ENCODE data around the gene NUDT9.
"Not testable (repeated sequence)": the region's sequence is repeated elsewhere in the genome, so short reads cannot be mapped to it uniquely, and the experiment has no call there.

The NUDT9 gene

DNA sequence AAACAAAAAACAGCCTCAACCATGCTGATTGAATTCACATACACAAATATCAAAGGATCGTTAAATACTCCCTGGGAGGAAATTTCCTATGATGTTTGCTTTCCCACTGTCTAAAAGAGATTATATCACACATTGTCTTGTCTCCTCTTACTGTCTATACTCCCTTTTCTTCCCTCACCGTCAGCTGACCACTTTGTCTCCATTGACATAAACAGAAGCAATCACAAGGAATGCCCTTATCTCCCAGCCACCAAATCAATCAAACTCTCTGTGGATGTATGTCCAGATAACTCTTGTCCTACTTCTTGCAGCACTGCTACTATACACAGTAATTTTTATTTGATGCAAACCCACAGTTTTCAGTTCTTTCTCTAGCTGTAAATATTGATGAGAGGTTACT lies 12.2 kb upstream of the NUDT9 start:
- no peak for DNase-seq

DNA sequence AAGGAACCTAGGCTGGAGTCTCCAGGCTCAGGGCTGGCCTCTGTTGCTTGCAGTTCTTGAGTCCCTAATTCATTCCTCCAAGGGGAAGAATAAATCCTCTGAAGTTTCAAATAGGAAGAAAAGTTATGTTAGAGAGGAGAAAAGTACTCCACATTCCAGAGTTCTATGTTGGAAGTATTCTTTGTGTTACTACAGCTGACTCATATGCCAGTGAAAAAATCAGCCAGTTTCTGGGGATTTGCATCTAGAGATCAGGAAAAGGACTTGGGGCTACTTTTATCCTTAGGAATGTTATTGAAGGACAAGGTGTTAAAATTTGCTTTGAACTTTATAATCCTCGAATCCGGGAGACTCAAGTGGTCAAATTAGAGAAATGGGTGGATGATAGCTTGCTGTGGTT lies 11.7 kb upstream of the NUDT9 start:
- DNase-seq, result no peak

DNA sequence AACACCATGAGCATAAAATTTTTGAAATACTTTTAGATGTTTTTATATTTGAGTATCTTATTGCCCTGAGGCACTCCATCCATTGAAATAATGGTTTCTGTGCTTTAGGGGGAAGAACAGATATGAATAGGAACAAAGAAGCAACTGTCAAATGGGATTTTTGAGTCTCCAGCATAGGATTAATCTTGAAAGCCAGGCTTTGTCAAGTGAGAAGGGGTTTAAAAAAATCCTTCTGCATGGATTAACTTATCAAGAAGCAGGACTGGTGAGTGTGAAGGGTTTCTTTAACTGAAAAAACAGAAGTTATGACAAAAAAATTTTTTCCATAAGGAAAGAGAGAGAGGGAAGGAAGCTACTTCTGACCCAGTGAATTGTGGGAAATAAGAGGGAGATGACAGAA lies 7.6 kb upstream of the NUDT9 start:
- no peak for DNase-seq

DNA sequence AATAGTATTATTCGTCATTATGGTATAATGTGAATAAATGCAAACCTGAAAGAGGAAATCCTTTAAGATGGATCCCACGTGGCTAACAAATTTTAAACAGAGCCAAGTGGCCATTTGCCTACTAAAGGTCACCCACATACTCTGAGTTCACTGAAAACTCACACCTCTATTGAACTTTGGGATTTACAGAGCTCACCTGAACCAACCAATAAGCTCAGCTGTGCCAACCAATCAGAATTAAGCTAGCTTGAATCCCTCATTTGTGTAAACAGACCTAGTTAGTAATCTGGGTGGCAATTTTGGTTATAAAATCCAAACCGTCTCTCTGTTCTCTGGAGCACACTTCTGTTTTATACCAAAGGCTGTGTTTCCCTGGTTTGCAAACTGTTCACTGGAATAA lies 5.4 kb upstream of the NUDT9 start:
- no peak for DNase-seq

DNA sequence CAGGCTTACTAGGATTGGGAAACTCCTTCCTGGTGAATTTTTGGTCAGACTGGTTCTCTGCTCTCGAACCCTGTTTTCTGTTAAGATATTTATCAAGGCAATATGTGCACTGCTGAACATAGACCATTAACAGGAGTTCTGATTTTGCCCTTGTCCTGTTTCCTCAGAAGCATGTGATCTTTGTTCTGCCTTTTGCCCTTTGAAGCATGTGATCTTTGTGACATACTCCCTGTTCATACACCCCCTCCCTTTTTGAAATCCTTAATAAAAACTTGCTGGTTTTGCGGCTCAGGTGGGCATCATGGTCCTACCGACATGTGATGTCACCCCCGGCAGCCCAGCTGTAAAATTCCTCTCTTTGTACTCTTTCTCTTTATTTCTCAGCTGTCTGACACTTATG lies 4.0 kb upstream of the NUDT9 start:
- not testable (repeated sequence) for DNase-seq

DNA sequence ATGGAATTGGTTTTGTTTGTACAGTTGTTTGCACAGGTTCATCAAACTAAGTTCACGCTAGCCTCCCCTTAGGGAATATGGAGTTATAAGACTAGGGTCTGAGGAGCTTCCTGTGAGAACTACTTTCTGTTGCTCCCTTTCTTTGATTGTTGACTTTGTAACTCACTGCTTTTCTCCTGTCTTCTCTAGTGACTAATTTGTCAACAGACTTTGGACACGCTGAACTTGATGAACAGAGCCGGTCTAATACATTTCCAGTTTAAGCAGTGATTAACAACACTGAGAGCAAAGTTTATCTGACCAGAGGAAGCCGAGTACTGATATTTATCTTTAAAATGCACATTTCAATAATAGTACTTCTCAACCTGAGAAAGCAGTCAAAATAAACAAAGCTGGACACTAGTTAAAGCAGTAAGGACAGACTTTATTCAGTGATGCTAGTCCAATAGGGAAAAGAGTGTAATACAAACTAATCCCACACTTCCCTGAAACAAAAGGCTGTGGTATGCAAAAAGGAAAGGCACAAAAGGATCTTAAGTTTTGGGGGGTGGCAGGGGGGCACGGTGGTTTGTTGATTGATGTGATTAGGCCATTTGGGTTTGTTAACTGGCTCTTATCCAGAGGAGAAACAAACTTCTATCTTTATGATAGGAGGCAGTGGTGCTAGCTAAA lies 2.7 kb upstream of the NUDT9 start:
- no peak for DNase-seq

DNA sequence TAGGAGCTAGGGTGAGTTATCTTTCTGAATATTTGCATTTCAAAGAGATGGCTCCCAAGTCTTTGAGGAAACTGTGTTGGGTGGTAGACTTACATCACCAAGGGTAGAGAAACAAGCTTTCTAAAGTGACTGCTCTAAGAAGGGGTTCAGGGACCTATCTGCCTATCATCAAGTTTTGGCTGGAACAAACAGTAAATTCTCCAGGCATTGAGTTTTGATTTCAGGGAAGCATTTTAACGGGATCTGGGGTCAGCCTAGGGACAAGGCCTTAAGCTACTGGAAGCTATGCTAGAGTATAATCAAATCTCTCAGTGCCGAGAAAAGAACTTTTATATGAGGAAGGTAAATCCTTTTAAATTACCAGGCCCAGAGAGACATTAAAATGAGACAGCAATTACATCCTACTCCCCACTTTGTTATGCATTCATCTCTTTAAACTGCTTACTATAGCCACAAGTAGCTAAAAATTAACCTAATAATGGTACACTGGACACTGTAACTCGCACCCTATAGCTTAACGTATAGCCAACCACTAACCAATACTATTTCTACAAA lies 2.0 kb upstream of the NUDT9 start:
- no peak for DNase-seq

DNA sequence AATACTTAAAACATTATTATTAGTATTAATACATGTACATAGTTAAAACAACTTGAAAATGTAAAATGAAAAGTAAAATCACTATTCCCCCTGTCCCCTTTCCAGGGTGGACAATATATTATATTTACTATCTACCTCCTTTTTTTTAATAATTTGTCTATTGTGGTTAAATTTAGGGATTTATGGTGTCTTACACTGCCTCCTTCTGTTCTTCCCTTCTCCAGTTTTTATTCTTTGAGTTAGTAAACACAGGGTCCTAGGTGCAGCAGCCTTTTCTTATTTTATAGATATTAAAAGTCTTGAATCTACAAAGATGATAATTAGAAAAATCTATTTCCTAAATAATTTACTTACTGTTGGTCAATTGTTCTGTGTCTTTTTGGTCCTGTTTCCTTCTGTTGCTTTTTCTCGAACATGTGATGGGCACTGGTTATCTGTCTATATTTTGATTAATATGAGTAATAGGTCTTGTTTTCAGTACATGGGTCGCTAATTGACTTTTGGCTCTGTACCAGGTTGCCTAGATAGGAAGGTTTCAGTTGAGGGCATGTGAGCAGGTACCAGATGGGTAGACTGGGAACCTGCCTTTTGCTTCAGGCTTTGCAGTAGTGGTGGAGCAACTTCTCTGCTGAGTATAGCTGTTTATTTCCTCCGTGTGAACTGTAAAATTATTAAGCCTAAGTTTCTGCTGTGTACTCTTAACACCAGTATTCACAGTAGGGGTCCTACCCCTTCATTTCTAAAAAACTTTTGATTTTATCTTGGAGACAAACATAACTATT lies 1.1 kb downstream of the NUDT9 start:
- DNase-seq, result no peak

DNA sequence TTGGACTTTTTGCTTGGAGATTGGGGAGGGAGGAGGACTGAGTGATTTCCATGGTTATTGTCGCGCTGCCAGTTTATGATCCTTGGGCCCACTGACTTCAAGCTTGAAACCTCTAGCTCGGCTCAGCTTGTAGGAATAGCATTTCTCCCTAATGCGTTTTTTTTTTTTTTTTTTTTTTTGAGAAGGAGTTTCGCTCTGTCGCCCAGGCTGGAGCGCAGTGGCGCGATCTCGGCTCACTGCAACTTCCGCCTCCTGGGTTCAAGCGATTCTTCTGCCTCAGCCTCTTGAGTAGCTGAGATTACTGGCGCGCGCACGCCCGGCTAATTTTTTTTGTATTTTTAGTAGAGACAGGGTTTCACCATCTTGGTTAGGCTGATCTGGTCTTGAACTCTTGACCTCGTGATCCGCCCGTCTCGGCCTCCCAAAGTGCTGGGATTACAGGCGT lies 1.7 kb downstream of the NUDT9 start:
- DNase-seq, result not testable (repeated sequence)

DNA sequence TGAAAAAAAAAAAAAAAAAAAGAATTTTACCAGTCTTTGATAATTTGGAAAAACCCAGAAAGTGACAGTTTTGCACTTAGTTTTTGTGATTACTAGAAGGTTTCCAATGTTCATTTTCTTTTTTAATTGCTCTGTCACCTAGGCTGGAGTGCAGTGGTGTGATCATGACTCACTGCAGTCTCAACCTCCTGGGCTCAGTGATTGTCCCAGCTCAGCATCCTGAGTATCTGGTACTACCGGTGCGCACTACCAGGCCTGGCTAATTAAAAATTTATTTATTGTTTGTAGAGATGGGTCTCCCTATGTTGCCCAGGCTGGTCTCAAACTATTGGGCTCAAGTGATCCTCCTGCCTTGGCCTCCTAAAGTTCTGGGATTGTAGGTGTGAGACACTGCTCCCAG lies 3.3 kb downstream of the NUDT9 start:
- no peak for DNase-seq

DNA sequence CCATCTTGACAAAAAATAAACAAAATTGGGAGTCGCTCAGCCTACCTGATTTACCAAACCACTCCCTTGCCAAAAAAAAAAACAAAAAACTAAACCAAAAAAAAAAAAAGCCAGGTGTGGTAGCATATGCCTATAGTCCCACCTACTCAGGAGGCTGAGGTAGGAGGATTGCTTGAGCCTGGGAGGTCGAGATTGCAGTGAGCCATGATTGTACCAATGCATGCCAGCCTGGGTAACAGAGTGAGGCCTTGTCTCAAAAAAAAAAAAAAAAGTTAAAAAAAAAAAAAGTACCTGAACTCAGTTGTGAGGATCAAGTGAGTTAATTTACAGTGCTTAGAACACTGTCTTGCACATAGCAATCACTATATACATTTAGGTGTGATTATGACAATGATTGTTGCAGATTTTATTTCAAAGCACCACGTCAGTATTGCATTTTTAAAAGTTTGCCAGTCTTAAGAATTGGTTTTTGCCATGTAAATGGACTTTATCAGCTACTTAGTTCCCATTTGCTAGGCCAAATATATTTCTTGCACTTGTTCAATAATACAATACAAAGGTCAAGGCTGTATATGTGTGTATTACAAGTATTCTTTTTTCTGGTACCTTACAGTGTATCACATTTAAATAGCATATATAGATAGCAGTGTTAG lies 4.6 kb downstream of the NUDT9 start:
- DNase-seq, result no peak

DNA sequence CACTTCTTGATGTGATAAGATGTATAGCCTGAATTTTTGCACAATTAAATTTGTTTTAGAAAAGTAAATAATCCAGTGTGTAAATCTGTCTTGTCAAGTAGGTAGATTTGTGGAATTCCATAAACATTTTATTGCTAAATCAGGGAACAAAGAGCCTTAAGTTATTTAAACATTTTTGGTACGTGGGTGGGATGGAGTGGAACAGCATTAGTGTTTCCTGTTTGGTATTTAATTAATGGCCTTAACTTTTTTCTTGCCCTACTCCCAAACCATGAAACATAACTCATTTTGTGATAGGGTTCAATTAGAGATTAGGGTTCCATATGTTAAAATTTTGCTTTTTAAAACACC lies 5.1 kb downstream of the NUDT9 start:
- DNase-seq, result no peak

DNA sequence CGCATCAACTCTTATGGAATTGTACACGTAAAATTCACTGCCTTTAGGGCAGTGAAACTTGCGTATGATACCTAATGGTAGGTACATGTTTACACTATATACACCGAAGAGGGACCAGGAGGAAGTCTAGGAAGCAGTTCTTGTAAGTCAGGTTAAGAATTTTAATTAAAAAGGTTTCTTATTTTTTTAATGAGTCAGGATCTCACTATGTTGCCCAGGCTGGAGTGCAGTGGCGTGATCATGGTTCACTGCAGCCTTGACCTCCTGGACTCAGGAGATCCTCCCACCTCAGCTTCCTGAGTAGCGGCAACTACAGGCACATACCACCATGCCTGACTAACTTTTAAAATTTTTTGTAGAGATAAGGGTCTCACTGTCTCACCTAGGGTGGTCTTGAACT lies 6.6 kb downstream of the NUDT9 start:
- no peak for DNase-seq

DNA sequence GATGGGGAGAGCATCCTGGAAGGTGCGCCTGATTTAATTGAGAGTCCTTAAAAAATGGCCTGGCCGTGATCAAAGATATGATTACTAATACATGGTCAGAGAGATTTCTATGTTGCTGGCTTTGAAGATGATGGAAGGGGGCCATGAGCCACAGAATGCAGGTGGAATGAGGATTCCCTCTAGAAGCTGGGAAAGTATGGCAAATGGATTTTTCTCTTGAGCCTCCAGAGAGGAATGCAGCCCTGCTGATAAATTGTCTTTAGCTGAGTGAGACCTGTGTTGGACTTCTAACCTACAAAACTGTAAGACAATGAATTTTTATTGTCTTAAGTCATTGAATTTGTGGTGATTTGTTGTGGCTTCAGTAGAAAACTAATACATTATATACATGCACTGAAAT lies 7.7 kb downstream of the NUDT9 start:
- no peak for DNase-seq

DNA sequence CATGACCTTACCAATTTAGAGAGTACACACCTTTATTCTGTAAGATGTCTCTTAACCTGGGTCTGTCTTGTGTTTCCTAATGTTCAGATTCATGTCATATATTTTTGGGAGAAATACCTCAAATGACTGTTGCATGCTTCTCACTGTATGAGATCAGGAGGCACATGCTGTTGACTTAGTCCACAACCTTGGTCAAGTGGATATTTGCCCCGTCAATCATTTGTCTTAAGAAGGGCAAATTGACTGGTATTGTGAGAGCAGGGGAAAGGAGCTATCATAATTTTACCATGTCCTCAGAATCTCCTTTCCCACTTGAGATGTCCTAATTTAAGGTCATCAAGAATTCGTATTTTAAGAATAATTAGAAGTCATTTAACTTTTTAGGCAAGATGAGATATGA lies 11.0 kb downstream of the NUDT9 start:
- no peak for DNase-seq

DNA sequence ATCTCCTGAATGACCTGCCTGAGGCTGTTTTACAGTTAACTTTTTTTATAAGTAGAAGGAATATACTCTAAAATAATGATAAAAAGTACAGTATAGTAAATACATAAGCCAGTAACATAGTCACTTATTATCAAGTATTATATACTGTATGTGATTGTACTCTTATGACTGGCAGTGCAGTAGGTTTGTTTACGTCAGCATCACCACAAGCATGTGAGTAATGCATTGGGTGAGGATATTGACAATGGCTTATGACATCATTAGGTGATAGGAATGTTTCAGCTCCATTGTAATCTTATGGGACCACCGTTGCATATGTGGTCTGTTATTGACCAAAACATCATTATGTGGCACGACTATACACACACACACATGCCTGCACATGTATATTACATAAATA lies 20.5 kb downstream of the NUDT9 start:
- DNase-seq, result no peak

DNA sequence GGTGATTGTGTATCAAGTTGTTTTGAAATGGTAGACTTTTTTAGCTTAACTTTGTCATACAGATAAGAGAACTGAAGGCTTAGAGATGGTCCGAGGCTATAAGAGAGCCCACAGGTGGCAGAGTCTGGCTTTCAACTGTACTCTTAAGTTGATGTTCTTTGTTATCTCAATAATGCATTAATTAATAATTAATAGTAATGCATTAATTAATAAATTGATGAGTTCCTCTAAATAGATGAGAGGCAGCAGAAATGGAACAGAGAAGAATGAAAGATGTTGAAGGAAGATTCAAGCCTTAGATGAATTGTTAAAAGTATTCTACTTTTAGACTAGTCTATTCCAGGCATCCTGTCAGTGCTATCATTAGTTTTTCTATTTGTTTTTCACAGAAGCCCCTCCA lies 22.4 kb downstream of the NUDT9 start:
- DNase-seq, result no peak

DNA sequence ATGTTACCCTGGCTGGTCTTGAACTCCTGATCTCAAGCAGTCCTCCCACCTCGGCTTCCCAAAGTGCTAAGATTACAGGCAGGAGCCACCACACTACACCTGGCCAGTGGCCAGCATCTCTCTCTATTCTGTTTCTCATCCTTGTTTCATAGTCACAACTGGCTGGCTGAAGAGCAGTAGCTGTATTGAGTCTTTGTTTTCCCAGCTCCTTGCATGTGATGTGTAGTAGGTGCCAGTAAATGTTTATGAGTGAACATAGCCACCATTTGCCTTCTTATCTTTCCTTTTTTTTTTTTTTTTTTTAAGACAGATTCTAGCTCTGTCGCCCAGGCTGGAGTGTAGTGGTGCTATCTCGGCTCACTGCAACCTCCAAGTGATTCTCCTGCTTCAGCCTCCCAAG lies 23.6 kb downstream of the NUDT9 start:
- no peak for DNase-seq

DNA sequence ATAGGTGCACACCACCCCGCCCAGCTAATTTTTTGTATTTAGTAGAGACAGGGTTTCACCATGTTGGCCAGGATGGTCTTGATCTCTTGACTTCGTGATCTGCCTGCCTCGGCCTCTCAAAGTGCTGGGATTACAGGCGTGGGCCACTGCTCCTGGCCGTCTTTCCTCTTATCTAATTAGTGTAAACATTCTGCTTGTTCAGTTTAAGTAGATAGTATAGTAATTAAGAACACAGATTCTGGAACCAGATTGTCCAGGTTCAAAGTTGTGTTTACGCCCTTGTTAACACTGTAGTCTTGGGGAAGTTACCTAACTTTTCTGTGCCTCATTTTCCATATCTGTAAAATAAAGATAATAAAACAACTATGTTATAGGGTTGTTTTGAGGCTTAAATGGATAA lies 24.0 kb downstream of the NUDT9 start:
- not testable (repeated sequence) for DNase-seq

DNA sequence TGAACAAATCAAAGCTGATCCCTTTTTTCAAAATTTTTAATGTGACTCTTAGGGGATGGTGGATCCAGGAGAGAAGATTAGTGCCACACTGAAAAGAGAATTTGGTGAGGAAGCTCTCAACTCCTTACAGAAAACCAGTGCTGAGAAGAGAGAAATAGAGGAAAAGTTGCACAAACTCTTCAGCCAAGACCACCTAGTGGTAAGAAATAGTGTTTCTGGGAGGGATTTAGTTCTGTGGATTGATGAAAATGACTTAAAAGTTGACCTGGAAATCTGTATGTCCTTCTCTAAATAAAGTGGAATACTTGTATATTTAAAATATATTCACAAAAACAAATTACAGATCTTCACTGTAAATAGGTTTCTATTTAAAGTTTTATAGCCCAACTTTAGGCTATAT lies 29.2 kb downstream of the NUDT9 start:
- DNase-seq, result no peak

DNA sequence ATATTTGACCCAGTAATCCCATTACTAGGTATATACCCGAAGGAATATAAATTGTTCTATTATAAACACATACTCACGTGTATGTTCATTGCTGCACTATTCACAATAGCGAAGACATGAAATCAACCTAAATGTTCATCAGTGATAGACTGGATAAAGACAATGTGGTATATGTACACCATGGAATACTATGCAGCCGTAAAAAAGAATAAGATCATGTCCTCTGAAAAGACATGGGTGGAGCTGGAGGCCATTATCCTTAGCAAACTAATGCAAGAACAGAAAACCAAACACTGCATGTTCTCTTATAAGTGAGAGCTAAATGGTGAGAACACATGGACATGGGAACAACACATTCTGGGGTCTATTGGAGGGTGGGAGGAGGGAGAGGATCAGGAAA lies 36.5 kb downstream of the NUDT9 start:
- DNase-seq, result no peak

DNA sequence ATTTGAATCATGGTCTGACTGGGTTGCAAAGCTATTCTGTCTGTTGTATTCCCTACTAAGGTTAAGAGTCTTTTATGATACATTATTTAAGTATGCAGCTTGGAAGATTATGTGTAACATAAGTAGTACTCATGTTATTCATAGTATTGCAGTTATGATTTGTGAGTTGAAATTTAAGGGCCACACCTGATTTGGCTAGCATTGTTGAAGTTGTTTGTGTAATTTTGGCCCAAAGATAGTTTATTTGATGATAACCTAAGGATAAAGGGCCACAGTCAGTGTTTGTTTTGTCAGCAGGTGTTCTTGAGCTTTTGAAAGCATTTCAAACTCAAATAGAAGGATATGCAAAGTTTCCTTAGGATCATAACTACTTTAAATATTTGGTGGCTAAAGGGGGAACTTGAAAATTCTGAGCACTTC lies 38.9 kb downstream of the NUDT9 start:
- no peak for DNase-seq

DNA sequence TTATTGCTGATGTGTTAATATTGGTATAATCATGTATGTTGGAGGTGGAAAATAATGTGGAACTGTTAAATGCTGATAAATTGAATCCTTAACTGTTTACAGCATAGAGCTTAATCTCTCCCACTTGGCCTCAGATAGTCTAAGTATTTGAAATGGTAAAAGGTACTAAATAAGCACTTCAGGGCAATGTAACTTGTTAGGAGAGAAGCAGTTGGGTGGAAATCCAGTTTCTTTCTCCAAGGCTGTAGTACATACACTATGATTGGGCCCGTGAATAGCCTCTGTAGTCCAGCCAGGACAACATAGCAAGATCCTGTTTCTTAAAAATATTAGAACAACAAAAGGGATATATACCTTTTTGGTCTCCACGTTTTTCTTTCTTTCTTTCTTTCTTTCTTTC lies 39.7 kb downstream of the NUDT9 start:
- DNase-seq, result no peak

DNA sequence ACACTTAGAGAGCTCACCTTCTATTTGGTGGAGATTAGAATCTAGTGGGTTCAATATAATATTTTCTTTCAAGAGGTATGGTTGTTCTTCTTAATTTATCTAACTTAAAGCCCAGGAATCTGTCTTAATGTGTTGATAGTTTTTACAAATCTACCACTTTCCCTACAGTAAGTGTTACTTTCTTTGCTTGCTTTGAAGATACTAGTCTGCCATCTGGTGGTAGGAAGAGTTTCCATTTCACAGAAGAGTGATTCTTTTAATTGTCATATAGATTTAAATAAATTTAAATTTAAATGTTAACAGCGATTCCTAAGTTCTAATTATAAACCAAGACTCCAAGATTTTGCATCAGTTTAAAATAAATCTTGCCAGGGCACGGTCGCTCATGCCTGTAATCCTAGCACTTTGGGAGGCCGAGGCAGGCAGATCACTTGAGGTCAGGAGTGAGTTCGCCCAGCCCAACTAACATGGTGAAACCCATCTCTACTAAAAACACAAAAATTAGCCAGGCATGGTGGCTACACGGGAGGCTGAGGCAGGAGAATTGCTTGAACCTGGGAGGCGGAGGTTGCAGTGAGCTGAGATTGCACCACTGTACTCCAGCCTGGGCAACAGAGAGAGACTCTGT lies 43.5 kb downstream of the NUDT9 start:
- no peak for DNase-seq
